OCI-LY1 (cell line): ENCODE data around the gene MALT1.

ENCODE experiments used
- H2AFZ ChIP-seq: fragments of 200-600 bp; sonication (generic), shearing (Covaris generic); 2 replicates; pipeline ENCODE4 v1.6.0; 2014; ENCODE audit warnings: antibody characterized with exemption, mild to moderate bottlenecking, low read length
- H3F3A ChIP-seq: fragments of 200-600 bp; sonication (generic), shearing (Covaris generic); 2 replicates; pipeline ENCODE4 v1.6.0; 2014; ENCODE audit warnings: mild to moderate bottlenecking, antibody characterized with exemption, low read length, moderate library complexity; ENCODE audit not compliant: insufficient read depth
- H3K27ac ChIP-seq: fragments of 200-600 bp; sonication (generic); 2 replicates; pipeline ENCODE4 v1.5.1; 2014; ENCODE audit warnings: low read length, mixed run types, mild to moderate bottlenecking, low read depth; ENCODE audit not compliant: poor library complexity, severe bottlenecking
- H3K27me3 ChIP-seq: fragments of 200-600 bp; sonication (generic); 2 replicates; pipeline ENCODE4 v1.6.0; 2014; ENCODE audit warnings: antibody characterized with exemption, mild to moderate bottlenecking, low read length, moderate library complexity; ENCODE audit not compliant: insufficient read depth
- H3K36me3 ChIP-seq: fragments of 200-600 bp; sonication (generic); 2 replicates; pipeline ENCODE4 v1.6.1; 2014; ENCODE audit warnings: mild to moderate bottlenecking, antibody characterized with exemption, low read length, moderate library complexity, mixed read lengths; ENCODE audit not compliant: insufficient read depth
- H3K4me1 ChIP-seq: fragments of 200-600 bp; sonication (generic); 2 replicates; pipeline ENCODE4 v1.5.1; 2014; ENCODE audit warnings: mild to moderate bottlenecking, low read length, moderate library complexity; ENCODE audit not compliant: insufficient read depth, severe bottlenecking
- H3K4me2 ChIP-seq: fragments of 200-600 bp; sonication (generic), shearing (Covaris generic); 2 replicates; pipeline ENCODE4 v1.6.1; 2014; ENCODE audit warnings: low read length
- H3K4me3 ChIP-seq: fragments of 200-600 bp; sonication (generic); 2 replicates; pipeline ENCODE4 v1.5.1; 2014; ENCODE audit warnings: low read length, low read depth, mild to moderate bottlenecking, mixed read lengths; ENCODE audit not compliant: poor library complexity, severe bottlenecking
- H3K79me2 ChIP-seq: fragments of 200-600 bp; shearing (Covaris generic); 2 replicates; pipeline ENCODE4 v1.6.1; 2016; ENCODE audit warnings: mixed run types, low read length, mixed read lengths; ENCODE audit not compliant: insufficient read depth
- H3K9ac ChIP-seq: fragments of 200-600 bp; sonication (generic), shearing (Covaris generic); 2 replicates; pipeline ENCODE4 v1.6.1; 2014; ENCODE audit warnings: mild to moderate bottlenecking, low read length, mixed read lengths
- H3K9me2 ChIP-seq: fragments of 200-600 bp; sonication (generic), shearing (Covaris generic); 2 replicates; pipeline ENCODE4 v1.6.1; 2014; ENCODE audit warnings: low read depth, mild to moderate bottlenecking, low read length, mixed read lengths
- H3K9me3 ChIP-seq: fragments of 200-600 bp; shearing (Covaris generic); 2 replicates; pipeline ENCODE4 v1.6.1; 2014; ENCODE audit warnings: low read length, mixed read lengths
- H4K20me1 ChIP-seq: fragments of 200-600 bp; sonication (generic), shearing (Covaris generic); 2 replicates; pipeline ENCODE4 v1.6.0; 2016; ENCODE audit warnings: mild to moderate bottlenecking, low read length; ENCODE audit not compliant: insufficient read depth
- CTCF ChIP-seq: fragments of 200-600 bp; sonication (generic), shearing (Covaris generic); IDR thresholded peaks from 2 replicates; pipeline ENCODE4 v1.5.1; 2017; ENCODE audit warnings: mild to moderate bottlenecking, antibody characterized with exemption, low read length, moderate library complexity, mixed read lengths
- EZH2 ChIP-seq: fragments of 200-600 bp; sonication (generic), shearing (Covaris generic); IDR thresholded peaks from 2 replicates; pipeline ENCODE4 v1.8.0; 2017; ENCODE audit warnings: borderline replicate concordance, mixed run types, mild to moderate bottlenecking, antibody characterized with exemption, low read length, moderate library complexity, mixed read lengths

The MALT1 gene

GRCh38 chr18:58802959-58803358, 131.7 kb downstream of the MALT1 start:
- 0 out of 2 replicates have a peak, but pooled peaks cover 3% of the 10 kb centered on the region for H3K27me3 ChIP-seq
- no peak overlapping the region for H3K9ac ChIP-seq
- H3K27ac ChIP-seq = no peak overlapping the region
- no peaks in the 10 kb centered on the region for H3K79me2 ChIP-seq
- no peak overlapping the region for H2AFZ ChIP-seq
- no peaks in the 10 kb centered on the region for H3K9me2 ChIP-seq
- H3K36me3 ChIP-seq = no peaks in the 10 kb centered on the region
- H4K20me1 ChIP-seq = no peaks in the 10 kb centered on the region
- no peak overlapping the region for H3K4me2 ChIP-seq
- no peaks in the 10 kb centered on the region for H3F3A ChIP-seq
- TF ChIP-seq EZH2 (no peak), CTCF (no peak)
- no peaks in the 10 kb centered on the region for H3K4me1 ChIP-seq
- H3K4me3 ChIP-seq = no peak overlapping the region
- H3K9me3 ChIP-seq = no peaks in the 10 kb centered on the region

- 0 out of 2 replicates have a peak, but pooled peaks cover 3% of the 10 kb centered on the region for H3K27me3 ChIP-seq
- H3K27ac ChIP-seq = no peak overlapping the region
- no peaks in the 10 kb centered on the region for H3F3A ChIP-seq
- H3K4me2 ChIP-seq = no peak overlapping the region
- H3K9ac ChIP-seq = no peak overlapping the region
- no peaks in the 10 kb centered on the region for H3K36me3 ChIP-seq
- no peaks in the 10 kb centered on the region for H3K79me2 ChIP-seq
- no peaks in the 10 kb centered on the region for H4K20me1 ChIP-seq
- TF ChIP-seq CTCF (no peak), EZH2 (no peak)
- H3K4me1 ChIP-seq = no peaks in the 10 kb centered on the region
- no peaks in the 10 kb centered on the region for H3K9me2 ChIP-seq
- H3K4me3 ChIP-seq = no peak overlapping the region
- H2AFZ ChIP-seq = no peak overlapping the region
- no peaks in the 10 kb centered on the region for H3K9me3 ChIP-seq
These were observed 132.7 kb downstream of the MALT1 start for GRCh38 chr18:58803978-58804377.
